Measurements from ENCODE around the gene CACNA2D3. TPM values are rescaled to one million over a fixed set of nuclear protein-coding genes. Genes with fewer than 3 reads are reported as not detected.

CACNA2D3 gene
- total RNA-seq, 3 donors from 2014 or later, result not detected

DNA sequence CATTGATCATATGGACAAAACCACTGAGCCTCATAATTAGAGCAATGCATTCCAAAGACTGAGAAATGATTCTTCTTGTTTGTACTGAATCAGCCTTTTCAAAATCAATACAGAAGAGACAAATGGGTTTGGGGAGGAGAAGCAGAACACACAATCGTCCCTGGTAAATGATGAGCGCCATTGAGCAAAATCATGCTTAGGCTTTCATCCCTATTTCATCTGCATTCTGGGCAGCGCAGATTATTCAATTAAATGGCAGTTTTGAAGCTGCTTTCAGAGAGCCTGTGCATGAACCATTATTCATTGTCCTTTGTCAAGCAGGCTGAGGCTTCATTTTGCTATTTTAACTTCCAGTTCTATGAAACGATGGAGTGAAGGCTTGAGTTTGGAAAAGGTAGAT lies 371.9 kb downstream of the CACNA2D3 start:
- H3K36me3 Mint-ChIP-seq (ENCODE audit: insufficient read depth), result no peaks in the 10 kb centered on the region
- H3K4me1 Mint-ChIP-seq (ENCODE audit: low read depth), result no peaks in the 10 kb centered on the region
- peaks cover 26% of the 10 kb centered on the region for H3K9me3 Mint-ChIP-seq
- H3K4me3 Mint-ChIP-seq, result no peak overlapping the region
- no peak for ATAC-seq
- no peak for DNase-seq
- H3K27me3 Mint-ChIP-seq (ENCODE audit: low read depth), result no peaks in the 10 kb centered on the region

DNA sequence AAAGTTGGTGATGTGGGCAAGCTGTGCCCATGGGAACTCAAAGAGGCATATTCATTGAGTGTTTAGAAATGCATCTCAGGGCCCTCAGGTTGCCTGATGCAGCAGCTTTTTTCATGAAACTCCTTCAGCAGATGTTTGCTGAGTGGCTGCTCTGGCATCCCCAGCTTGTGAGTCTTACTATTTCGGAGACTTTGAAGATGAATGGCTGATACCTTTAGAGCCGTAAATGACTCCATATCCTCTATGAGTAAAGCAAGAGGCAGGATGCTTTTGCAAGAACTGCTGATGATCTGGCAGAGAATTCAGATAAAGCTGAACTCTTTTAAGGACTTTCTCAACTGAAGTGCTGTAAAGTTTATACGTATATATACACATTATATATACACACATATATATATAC lies 384.3 kb downstream of the CACNA2D3 start:
- DNase-seq (no peak), ATAC-seq (no peak)
- H3K4me1 Mint-ChIP-seq (ENCODE audit: low read depth), result no peaks in the 10 kb centered on the region
- H3K9me3 Mint-ChIP-seq, result peaks cover 10% of the 10 kb centered on the region
- no peaks in the 10 kb centered on the region for H3K27me3 Mint-ChIP-seq (ENCODE audit: low read depth)
- H3K4me3 Mint-ChIP-seq, result no peak overlapping the region
- no peaks in the 10 kb centered on the region for H3K36me3 Mint-ChIP-seq (ENCODE audit: insufficient read depth)

DNA sequence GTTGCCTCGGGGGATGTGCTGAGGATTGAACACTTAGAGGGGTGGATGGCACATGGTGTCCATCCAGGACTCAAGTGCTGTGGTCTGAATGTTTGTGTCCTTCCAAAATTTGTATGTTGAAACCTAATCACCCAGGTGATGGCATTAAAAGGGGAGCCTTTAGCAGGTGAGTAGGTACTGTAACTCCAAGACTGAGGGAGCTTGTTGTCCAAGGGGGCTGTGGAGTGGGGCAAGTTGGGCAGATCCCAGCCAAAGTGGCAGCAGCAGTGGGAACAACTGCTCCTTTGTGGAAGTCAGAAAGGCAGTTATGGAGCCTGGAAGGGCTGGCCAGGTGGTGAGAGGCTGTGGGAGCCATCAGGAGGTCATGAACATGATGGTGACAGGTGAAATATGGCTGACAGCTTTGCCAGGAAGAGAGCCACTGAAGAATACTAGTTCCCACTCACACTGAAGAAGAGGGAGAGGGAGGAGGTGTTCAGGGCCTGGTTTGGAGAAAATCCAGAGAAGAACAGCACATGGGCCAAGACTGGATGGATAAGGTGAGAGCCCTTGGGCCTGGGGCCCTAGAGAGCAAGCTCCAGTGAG lies 385.6 kb downstream of the CACNA2D3 start:
- no peaks in the 10 kb centered on the region for H3K4me1 Mint-ChIP-seq (ENCODE audit: low read depth)
- no peaks in the 10 kb centered on the region for H3K27me3 Mint-ChIP-seq (ENCODE audit: low read depth)
- no peaks in the 10 kb centered on the region for H3K36me3 Mint-ChIP-seq (ENCODE audit: insufficient read depth)
- peaks cover 4% of the 10 kb centered on the region for H3K9me3 Mint-ChIP-seq
- DNase-seq (no peak), ATAC-seq (no peak)
- H3K4me3 Mint-ChIP-seq, result no peak overlapping the region

DNA sequence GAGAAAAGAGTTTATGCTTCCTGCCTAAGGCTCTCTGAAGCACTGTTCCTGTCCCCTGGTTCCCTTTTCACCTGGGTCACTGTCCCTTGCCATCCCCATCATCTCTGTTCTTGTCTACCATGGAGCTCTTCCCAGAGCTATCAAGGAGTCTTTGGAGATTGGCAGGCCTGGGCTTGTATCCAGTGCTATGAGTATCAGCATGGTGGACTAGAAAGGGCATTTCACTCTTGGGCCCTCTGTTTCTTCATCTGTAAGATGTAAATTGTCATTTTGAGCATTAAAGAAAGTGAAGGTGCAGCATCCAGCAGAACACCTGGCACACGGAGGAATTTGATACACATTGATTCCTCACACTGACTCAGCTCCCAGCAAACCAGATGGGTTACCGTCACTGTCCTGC lies 388.2 kb downstream of the CACNA2D3 start:
- no peak overlapping the region for H3K4me3 Mint-ChIP-seq

DNA sequence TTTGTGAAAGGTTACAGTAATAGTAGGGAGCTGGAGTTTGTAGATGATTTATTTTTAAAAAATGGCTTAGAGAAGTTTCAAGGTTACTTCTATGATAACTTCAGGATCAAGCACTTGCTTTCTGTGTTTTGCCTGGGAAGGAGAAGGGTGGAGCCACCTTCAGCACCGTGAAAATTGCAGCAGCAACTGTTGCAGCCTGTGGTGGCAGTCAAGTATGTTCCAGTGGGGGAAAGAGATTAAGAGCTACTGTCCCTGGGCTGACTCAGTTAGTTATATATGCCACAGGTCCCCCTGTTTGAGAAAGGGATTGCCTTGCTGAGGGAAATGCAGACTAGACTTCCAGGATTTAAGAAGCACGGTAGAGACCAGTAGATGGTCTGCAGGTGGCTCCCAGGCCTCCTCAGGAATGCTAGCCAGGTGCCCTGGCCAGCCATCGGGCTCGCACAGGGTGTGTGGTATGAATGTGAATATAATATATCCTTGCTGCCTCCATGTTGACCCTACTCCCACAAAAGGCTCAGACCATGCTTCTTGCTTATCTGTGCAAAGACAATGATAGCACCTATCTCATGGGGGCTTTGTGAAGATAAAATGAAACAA lies 389.5 kb downstream of the CACNA2D3 start:
- Mint-ChIP-seq H3K9me3 (peaks cover 9% of the 10 kb centered on the region), H3K36me3 (ENCODE audit: insufficient read depth) (no peaks in the 10 kb centered on the region), H3K4me1 (ENCODE audit: low read depth) (no peaks in the 10 kb centered on the region), H3K27me3 (ENCODE audit: low read depth) (no peaks in the 10 kb centered on the region), H3K4me3 (no peak overlapping the region)
- no peak for ATAC-seq
- DNase-seq, result no peak

More for the DNA sequence above, 388.2 kb downstream of the CACNA2D3 start:
- Mint-ChIP-seq H3K9me3 (peaks cover 9% of the 10 kb centered on the region), H3K4me1 (ENCODE audit: low read depth) (no peaks in the 10 kb centered on the region), H3K27me3 (ENCODE audit: low read depth) (no peaks in the 10 kb centered on the region), H3K36me3 (ENCODE audit: insufficient read depth) (no peaks in the 10 kb centered on the region)
- DNase-seq (no peak), ATAC-seq (no peak)

DNA sequence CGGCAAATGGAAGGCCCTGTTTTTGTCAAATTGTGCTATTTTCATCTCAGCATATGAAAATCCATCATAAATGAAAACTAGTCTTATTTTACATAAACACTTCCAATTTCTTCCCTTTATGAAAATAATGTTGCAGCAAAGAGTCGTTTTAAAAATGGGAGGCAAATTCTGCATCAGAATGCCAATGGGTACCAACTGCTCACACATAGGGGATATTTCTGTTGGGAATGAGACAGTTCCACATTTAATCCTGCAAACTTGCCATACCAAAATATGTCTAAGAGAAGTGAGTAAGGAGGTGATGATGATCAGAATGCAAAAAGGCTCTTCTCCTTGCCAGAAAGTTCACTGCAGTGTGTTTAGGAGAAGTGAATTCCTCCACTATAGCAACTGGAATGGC lies 391.7 kb downstream of the CACNA2D3 start:
- DNase-seq (no peak), ATAC-seq (no peak)
- H3K9me3 Mint-ChIP-seq, result peaks cover 9% of the 10 kb centered on the region
- H3K4me1 Mint-ChIP-seq (ENCODE audit: low read depth), result no peaks in the 10 kb centered on the region
- no peaks in the 10 kb centered on the region for H3K27me3 Mint-ChIP-seq (ENCODE audit: low read depth)
- H3K4me3 Mint-ChIP-seq, result no peak overlapping the region
- no peaks in the 10 kb centered on the region for H3K36me3 Mint-ChIP-seq (ENCODE audit: insufficient read depth)

DNA sequence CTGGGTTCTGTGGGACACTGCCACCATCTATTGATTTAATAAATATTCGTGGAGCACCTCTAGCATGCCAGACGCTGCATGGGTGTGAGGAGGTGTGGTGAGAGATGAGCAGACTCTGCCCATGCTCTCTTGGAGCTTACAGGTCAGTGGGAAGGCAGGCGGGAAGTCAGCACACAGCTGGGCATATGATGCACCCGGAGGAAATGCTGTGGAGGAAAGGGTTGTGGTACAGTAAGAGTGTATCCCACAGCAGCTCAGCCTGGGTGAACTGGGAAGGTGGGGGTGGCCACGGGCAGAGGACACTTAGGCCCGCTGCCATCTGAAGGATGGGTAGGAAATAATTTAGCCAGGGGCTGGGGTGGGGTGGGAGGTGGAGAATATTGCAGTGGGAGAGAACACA lies 392.1 kb downstream of the CACNA2D3 start:
- H3K4me3 Mint-ChIP-seq, result no peak overlapping the region
- no peaks in the 10 kb centered on the region for H3K36me3 Mint-ChIP-seq (ENCODE audit: insufficient read depth)
- H3K9me3 Mint-ChIP-seq, result peaks cover 9% of the 10 kb centered on the region
- DNase-seq (no peak), ATAC-seq (no peak)
- no peaks in the 10 kb centered on the region for H3K27me3 Mint-ChIP-seq (ENCODE audit: low read depth)
- no peaks in the 10 kb centered on the region for H3K4me1 Mint-ChIP-seq (ENCODE audit: low read depth)

DNA sequence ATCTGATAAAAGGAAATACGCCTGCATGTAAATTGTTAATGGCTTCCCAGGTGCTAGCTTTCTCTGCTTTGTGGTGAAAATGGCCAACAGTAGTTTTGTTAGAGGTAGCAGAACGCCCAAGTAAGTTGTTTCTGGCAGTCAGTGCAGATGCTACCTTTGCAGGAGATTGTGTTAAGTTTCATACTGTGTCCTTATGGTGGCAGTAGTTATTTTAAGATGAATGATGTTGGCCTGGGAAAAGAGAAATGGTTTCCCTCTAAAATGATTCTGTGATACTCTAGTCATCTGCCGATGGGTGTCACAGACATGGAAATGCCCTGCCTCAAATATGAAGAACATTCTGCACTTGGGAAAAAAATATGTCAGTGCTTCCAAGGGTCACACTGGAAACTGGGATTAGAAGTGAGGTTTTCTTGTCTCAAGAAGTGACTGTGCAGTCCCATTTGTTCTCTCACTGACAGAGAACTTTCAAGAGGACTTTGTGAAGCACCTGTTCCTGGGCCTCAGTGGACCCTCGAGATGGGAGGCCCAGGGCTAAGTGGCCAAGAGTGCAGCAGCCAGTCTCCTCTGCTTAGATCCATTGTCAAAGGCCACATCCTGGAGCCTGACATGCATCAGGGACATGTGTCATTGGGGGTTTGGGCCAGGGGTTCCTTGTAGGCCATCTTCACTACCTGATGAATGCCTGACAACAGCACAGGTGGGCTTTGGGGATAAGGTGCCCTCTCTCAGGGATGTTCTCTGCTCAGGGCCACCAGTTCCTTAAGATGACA lies 393.3 kb downstream of the CACNA2D3 start:
- DNase-seq, result no peak
- ATAC-seq, result no peak

DNA sequence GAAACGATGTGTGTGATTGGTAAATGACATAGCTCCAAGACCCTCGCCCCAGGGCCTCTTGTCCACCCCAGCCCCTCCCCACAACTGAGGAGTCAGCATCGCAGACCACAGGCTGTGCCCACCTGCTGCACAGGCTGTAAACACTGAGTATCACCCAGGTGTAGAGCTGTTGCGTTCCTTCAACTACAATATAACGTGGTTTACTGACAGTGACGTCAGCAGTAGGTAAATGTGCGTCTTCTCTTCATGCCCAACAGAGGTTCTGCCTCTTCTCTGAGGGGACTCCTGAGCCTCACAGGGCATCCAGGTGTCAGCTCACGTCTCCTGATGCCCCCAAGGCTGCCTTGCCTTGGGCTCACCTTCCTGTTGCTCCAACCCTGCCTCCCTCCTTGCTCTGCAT lies 395.1 kb downstream of the CACNA2D3 start:
- ATAC-seq (peak in 1 of 2 donors; percentile 18), DNase-seq (no peak)
- Mint-ChIP-seq H3K4me1 (ENCODE audit: low read depth) (no peaks in the 10 kb centered on the region), H3K27me3 (ENCODE audit: low read depth) (no peaks in the 10 kb centered on the region), H3K4me3 (no peak overlapping the region), H3K9me3 (peaks cover 9% of the 10 kb centered on the region), H3K36me3 (ENCODE audit: insufficient read depth) (no peaks in the 10 kb centered on the region)

More for the DNA sequence above, 393.3 kb downstream of the CACNA2D3 start:
- Mint-ChIP-seq H3K4me1 (ENCODE audit: low read depth) (no peaks in the 10 kb centered on the region), H3K9me3 (peaks cover 9% of the 10 kb centered on the region), H3K27me3 (ENCODE audit: low read depth) (no peaks in the 10 kb centered on the region), H3K36me3 (ENCODE audit: insufficient read depth) (no peaks in the 10 kb centered on the region), H3K4me3 (no peak overlapping the region)

DNA sequence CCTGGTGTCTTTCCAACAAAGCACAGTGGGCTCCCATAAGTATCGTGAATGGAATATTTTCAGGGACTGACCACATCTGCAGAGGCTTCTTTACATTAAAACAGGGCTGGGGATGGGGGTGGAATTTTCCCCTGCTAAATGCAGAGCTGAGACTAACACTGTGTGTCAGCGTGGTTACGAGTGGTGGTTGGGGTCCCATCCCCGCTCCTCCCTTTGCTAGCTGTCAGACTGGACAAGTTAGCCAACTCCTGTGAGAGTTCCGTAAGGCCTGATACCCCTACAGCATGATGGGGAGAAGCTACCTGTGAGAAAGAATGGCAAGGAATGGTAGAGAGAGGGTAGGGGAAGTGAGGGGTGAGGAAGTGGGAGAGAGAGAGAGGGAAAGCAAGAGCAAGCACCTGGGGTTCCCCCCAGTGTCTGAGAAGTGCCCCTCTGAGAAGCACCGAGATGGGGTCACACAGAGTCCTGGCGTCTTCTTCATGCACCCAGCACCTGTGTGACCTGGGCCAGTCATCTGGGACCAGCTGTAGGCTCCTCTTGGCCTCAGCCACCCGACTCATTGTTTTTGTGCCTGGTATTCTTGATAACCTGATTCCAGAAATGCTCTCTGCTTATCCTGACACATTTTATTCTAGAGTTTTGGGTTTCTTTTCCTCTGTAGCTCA lies 395.8 kb downstream of the CACNA2D3 start:
- Mint-ChIP-seq H3K9me3 (peaks cover 13% of the 10 kb centered on the region), H3K36me3 (ENCODE audit: insufficient read depth) (no peaks in the 10 kb centered on the region), H3K4me3 (no peak overlapping the region), H3K4me1 (ENCODE audit: low read depth) (no peaks in the 10 kb centered on the region), H3K27me3 (ENCODE audit: low read depth) (no peaks in the 10 kb centered on the region)
- ATAC-seq (no peak), DNase-seq (no peak)

DNA sequence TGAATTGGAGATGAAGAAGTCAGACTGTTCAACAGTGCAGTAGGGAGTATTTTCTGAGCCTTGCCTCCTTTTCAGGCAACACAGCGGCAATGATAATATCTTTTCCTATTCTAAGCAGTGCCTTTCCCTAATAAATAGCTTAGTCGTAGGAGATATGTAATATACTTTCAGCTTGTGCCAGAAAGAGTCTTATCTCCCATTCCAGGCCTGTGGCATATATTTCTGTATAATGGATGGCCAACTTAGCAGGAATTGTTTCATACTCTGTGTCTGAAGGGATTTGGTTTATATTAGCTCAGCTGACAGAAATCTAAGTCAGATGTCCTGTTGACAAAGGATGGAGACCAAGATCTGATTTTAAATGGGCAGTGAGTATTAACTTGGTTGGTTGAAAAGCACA lies 397.1 kb downstream of the CACNA2D3 start:
- Mint-ChIP-seq H3K27me3 (ENCODE audit: low read depth) (no peaks in the 10 kb centered on the region), H3K36me3 (ENCODE audit: insufficient read depth) (no peaks in the 10 kb centered on the region), H3K9me3 (peaks cover 17% of the 10 kb centered on the region), H3K4me3 (no peak overlapping the region), H3K4me1 (ENCODE audit: low read depth) (no peaks in the 10 kb centered on the region)
- ATAC-seq (no peak), DNase-seq (no peak)

DNA sequence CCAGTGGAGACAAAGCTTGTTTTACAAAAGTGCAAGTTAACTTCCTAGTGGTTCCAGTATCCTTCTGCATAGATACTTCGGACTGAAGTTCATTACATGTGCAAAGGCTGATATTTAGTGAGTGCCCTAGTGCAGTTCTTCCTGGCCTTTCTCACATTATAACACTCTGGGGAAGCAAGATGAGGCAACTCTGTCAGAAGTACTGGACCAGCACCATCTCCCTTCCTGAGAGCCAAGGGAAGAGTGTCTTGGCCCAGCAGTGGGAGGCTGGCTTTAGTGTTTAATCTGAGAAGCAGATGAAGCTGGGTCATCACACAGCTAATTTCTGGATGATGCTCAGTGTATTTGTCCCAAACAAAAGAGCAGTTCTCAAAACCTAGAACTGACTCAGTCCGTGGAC lies 397.7 kb downstream of the CACNA2D3 start:
- ATAC-seq, result no peak
- Mint-ChIP-seq H3K4me1 (ENCODE audit: low read depth) (no peaks in the 10 kb centered on the region), H3K27me3 (ENCODE audit: low read depth) (no peaks in the 10 kb centered on the region), H3K9me3 (peaks cover 19% of the 10 kb centered on the region), H3K36me3 (ENCODE audit: insufficient read depth) (no peaks in the 10 kb centered on the region), H3K4me3 (no peak overlapping the region)
- no peak for DNase-seq

DNA sequence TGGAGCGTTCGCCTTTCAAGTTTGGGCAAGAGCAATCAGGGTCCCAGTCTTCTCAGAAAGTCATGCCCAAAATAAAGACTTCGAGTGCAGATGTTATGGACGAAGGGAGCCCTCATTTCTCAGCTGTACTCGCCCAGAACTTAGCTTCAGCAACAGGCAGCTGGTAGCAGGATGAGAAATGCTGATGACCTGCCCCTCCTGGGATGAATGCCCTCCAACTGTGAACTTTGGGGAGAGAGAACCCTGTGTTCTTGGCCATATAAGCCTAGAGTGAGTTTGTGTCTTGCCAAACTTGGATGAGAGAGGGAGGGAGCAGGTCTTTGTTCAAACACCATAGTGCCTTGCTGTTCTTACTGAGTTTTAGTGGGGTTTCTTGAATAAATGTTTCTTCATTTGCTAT lies 405.2 kb downstream of the CACNA2D3 start:
- no peaks in the 10 kb centered on the region for H3K4me1 Mint-ChIP-seq (ENCODE audit: low read depth)
- ATAC-seq (no peak), DNase-seq (no peak)
- no peaks in the 10 kb centered on the region for H3K27me3 Mint-ChIP-seq (ENCODE audit: low read depth)
- no peak overlapping the region for H3K4me3 Mint-ChIP-seq
- no peaks in the 10 kb centered on the region for H3K36me3 Mint-ChIP-seq (ENCODE audit: insufficient read depth)
- H3K9me3 Mint-ChIP-seq, result peaks cover 29% of the 10 kb centered on the region

DNA sequence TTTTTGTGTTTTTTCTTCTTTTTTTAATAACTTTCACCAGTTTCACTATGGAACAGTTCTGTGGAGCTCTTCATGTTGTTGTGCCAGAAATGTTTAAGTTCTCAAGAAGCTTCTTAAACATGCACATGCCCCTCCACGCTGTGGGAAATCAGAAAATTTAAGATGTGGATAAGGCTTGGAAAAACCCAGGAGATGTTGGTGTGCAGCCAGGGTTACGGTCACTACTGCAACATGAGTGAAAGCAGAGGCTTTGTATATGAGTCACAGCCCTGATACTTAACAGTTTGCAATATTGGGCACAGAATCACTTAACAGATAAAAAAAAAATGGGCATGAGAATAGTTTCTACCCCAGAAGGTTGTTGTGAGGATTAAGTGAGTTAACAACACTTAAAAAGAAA lies 405.6 kb downstream of the CACNA2D3 start:
- Mint-ChIP-seq H3K4me3 (no peak overlapping the region), H3K4me1 (ENCODE audit: low read depth) (no peaks in the 10 kb centered on the region), H3K27me3 (ENCODE audit: low read depth) (no peaks in the 10 kb centered on the region), H3K9me3 (peaks cover 26% of the 10 kb centered on the region), H3K36me3 (ENCODE audit: insufficient read depth) (no peaks in the 10 kb centered on the region)
- ATAC-seq (no peak), DNase-seq (no peak)

All from activated T-cell treated with anti-CD3 and anti-CD28 coated beads, Interleukin-2, amount 50 U/mL, for 4 hours (primary cell).